NCI-H524 (cell line): ENCODE results near the gene ANKDD1A.

Experiments used
- DNase-seq, 2 experiments: peaks; one replicate each; lab custom pipeline; 2025; lab: John Stamatoyannopoulos, UW

ANKDD1A gene

GRCh38 chr15:64911311-64912186, at the start of gene ANKDD1A:
Gene ANKDD1A (plus strand): TSS chr15:64911902. CDS start chr15:64911931, 29 bp downstream.
- peak; percentile 69 to 81 for DNase-seq

- no peak for DNase-seq
Observed at GRCh38 chr15:64861960-64862359, 49.7 kb upstream of the ANKDD1A start.

GRCh38 chr15:64862408-64862807, 49.3 kb upstream of the ANKDD1A start:
- DNase-seq = no peak

GRCh38 chr15:64864068-64864467, 47.6 kb upstream of the ANKDD1A start:
- DNase-seq = no peak

- no peak for DNase-seq
Observed at GRCh38 chr15:64865126-64865997, 46.3 kb upstream of the ANKDD1A start.

GRCh38 chr15:64865998-64866520, 45.6 kb upstream of the ANKDD1A start:
- no peak for DNase-seq

GRCh38 chr15:64869501-64869900, 42.2 kb upstream of the ANKDD1A start:
- no peak for DNase-seq

GRCh38 chr15:64870353-64870752, 41.3 kb upstream of the ANKDD1A start:
- DNase-seq = no peak

GRCh38 chr15:64875641-64876223, 36.0 kb upstream of the ANKDD1A start:
- no peak for DNase-seq

- no peak for DNase-seq
Observed at GRCh38 chr15:64877435-64877834, 34.3 kb upstream of the ANKDD1A start.

GRCh38 chr15:64878705-64879104, 33.0 kb upstream of the ANKDD1A start:
- DNase-seq = no peak

- no peak for DNase-seq
Observed at GRCh38 chr15:64883100-64883581, 28.6 kb upstream of the ANKDD1A start.

GRCh38 chr15:64883997-64884511, 27.6 kb upstream of the ANKDD1A start:
- DNase-seq = no peak

- DNase-seq = no peak
Observed at GRCh38 chr15:64884679-64885078, 27.0 kb upstream of the ANKDD1A start.

- no peak for DNase-seq
Observed at GRCh38 chr15:64888336-64888735, 23.4 kb upstream of the ANKDD1A start.

- DNase-seq = no peak
Observed at GRCh38 chr15:64891561-64891960, 20.1 kb upstream of the ANKDD1A start.

GRCh38 chr15:64892847-64893403, 18.8 kb upstream of the ANKDD1A start:
- no peak for DNase-seq

GRCh38 chr15:64893481-64894394, 18.0 kb upstream of the ANKDD1A start:
- DNase-seq = no peak

- DNase-seq = no peak
Observed at GRCh38 chr15:64894395-64895056, 17.2 kb upstream of the ANKDD1A start.
